GM15510 (cell line): ENCODE results near the gene AATK.

Source experiments
- POLR2A ChIP-seq: IDR thresholded peaks from 3 replicates; pipeline ENCODE4 v1.6.1; 2011; ENCODE audit warnings: borderline replicate concordance; ENCODE audit not compliant: insufficient read length; ENCODE audit errors: extremely low read depth

The AATK gene

GRCh38 chr17:81094509-81095382 lies 71.3 kb downstream of the AATK start:
- TF ChIP-seq POLR2A, result no peak

- no peak for TF ChIP-seq POLR2A
Measured at GRCh38 chr17:81093619-81094508, 72.2 kb downstream of the AATK start.

DNA sequence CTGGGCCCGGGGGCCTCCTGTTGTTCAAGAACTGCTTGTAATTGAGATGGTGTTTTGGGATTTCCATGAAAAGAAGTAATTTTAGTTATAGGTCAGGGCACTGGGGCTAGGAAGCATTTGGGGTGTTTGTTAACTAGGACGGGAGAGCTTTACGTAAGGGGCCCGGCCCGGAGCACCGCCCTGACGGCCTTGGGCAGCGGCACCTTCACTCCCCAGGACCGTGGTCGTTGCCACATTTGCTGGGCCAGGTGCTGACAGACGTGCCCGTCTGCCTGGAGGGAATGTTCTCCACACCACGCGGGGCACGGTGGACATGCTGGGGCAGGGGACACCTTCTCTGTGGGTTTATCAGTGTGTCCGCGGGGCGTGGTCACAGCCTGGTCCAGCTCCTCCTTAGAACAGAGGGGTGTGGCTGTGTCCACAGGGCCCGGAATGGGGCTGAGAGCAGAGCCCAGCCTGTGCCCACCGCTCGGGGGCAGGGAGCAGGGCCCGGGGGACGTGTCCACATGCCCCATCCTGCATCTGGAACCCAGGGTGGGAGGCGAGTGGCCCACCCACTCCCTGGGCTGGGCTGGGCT lies 73.4 kb downstream of the AATK start:
- TF ChIP-seq POLR2A, result no peak

- no peak for TF ChIP-seq POLR2A
Measured at GRCh38 chr17:81091774-81092517, 74.1 kb downstream of the AATK start.

GRCh38 chr17:81091154-81091553 lies 74.9 kb downstream of the AATK start:
- TF ChIP-seq POLR2A, result no peak

- no peak for TF ChIP-seq POLR2A
Measured at GRCh38 chr17:81090361-81091136, 75.5 kb downstream of the AATK start.

DNA sequence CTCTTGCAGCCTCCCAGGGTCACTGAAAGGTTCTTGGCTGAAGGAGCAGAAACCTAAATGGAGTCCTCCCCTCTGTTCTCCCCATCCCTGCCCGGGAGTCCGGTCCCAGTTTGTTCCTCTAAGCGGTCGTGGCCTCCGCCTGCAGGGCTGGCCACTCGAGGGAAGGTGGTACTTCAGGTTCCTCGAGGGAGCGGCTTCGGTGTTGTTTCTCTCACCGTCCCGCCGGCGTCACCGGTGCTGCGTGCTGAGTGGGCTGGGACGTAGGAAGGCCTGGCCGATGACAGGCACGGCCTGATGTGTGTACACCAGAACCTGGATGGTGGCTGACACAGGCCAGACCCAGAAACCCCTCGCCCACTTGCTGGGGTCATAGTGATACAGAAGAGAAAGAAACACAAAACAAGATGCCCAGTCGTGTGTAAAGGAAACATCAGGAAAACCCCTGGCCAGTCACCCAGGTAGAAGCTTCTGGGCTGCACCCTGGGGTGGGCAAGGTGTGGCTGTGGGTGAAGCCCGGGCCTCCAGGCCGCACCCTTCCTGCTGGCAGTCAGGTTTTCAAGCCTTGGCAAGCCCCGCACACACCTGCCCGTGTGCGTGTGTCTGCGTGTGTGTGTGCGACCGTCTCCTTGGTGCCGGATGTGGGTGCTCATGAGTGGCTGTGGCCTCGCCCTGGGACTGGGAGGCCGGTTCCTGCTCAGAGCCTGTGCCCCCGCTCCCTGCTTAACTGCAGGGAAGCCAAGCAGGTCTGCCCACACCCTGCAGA lies 79.1 kb downstream of the AATK start:
- TF ChIP-seq POLR2A, result no peak

- TF ChIP-seq POLR2A, result no peak
Measured at GRCh38 chr17:81085420-81085911, 80.6 kb downstream of the AATK start.

DNA sequence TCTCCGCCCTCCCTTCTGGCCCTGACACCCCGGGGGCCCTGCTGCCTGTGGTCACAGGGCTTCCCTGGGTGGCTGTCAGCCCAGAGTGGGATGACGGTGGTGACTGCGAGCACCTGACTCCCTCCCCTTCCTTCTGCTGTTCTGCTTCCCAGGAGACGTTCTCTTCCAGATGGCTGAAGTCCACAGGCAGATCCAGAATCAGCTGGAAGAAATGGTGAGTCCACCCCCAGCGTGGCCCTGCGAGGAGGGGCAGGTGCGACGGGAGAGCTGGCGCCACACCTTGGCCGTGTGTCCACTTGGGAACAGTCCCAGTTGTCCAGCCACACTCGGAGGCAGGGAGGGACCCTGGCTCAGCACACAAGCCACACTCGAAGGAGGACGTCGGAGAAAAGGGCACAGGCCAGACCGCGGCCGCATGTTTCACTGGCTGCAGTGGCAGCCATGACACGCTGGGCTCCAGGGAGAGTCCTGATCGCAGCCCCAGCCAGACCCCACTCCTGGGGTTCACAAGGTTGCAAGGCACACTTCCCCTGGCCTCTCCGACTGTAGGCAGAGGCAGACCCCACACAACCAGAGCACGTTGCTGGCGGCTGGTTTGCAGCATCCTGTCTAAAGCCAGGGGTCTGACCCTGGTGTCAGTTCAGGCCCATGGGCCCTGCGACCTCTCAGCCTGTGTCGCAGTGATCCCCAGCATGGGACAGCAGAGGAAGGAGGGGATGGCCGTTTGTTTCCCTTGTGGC lies 81.2 kb downstream of the AATK start:
- no peak for TF ChIP-seq POLR2A

DNA sequence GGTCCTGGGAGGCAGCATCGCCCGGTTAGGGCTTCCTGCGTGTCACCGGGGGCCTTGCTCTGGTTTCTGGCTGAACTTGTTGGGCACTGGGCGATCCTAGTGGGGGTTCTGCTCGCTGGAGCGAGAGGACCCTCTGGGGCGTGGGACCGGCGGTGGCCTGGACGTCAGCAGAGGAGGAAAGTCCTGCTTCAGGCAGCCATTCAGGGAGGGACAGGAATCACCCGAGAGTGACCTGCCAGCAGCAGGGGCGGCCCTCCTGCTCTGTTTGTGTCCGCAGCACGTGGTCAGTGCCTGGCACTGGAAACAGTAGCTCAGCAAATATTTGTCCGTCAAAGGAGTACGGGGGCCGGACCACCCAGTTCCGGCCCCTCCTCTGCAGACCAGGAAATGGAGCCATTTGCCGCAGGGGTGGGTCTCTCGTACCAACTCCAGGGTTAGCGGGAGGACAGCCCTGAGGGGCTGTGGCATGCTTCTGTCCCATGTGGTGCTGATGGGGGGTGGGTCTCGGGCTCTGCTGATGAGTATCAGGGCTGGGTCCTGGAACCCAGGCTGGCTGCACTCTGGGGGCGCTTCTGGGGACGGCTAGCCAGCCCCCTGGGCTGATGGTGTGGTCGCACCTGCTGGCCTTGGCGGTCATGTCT lies 82.8 kb downstream of the AATK start:
- TF ChIP-seq POLR2A, result no peak

DNA sequence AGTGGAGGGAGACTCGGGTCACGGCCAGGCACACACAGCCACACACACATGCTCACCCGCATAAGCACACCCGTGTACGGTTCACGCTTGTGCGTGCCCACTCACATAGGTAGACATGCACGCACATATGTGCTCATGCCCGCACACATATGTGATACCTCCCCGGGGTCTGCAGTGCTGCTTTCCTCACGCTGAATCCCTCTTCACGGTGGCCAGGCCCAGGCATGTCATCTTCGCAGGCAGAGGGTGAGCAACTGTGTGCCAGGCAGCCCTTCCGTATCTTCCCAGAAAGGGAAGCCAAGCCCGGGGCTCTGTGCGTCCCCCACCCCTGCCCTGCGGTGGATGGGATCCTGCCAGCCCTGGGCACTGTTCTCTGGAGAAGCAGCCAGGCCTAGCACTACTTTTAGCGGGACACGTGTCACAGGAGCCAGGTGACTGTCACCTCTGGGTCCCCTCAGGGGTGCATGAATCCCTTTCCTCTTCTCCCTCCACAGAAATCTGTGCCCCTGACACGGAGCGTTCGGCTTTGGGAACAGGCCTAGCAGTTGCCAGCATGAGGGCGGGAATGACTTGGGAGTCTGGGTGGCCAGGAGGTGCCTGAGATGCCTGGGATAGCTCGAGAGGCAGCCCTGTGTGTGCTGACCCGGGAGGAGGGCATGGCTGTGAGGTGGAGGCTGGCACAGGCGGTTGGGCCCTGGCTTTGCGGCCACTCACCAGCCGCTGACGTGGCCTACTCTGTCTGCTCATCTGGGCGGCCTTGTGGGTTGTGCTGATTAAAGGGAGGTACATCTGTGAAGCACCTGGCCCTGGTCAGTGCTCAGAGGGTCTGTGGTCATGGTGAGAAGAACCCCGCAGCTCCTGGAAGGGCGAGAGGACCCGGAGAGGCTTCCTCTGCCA lies 83.6 kb downstream of the AATK start:
- no peak for TF ChIP-seq POLR2A
